ENCODE measurements around the gene PLEKHN1. TPM values are rescaled to one million over a fixed set of nuclear protein-coding genes. Genes with fewer than 3 reads are reported as not detected.

PLEKHN1 gene
- 0.50 TPM for polyA plus RNA-seq (2013)

GRCh38 chr1:966135-966703, at the start of gene PLEKHN1:
Gene PLEKHN1, plus strand, starts transcription at chr1:966482. Its CDS starts 50 bp downstream, at chr1:966532.
- H3K36me3 ChIP-seq (ENCODE audit: control insufficient read depth in 4 of 4, insufficient read depth in 4 of 4, low read length in 3 of 4): peaks cover 0 to 3% (median 0%) of the 10 kb centered on the region in 4 experiments
- 3% methylated on average over 29 of the region's 31 CpGs for WGBS (ENCODE audit: insufficient coverage)
- H3K27me3 ChIP-seq (replicated peaks in 2 of 5; ENCODE audit: control insufficient read depth in 4 of 5, insufficient read depth in 5 of 5, low read length in 4 of 5): peaks cover 0 to 75% (median 16%) of the 10 kb centered on the region in 5 experiments
- ChIA-PET POLR2A (interaction anchor here (1.1 kb wide), 1 partner anchor 10 kb away, joined by 3 read pairs; no protein-coding TSS in a partner anchor), CTCF (interaction anchor here (1.0 kb wide), 1 partner anchor 17 kb away, joined by 5 read pairs; no protein-coding TSS in a partner anchor)
- peaks cover 0 to 2% (median 0%) of the 10 kb centered on the region in 5 experiments for H3K9me3 ChIP-seq (ENCODE audit: control extremely low read depth in 1 of 5, control insufficient read depth in 4 of 5, insufficient read depth in 2 of 5, low read depth in 1 of 5, low read length in 4 of 5)
- DNase-seq: peak in 2 of 3 donors; percentile 42 to 55
- H3K4me3 ChIP-seq (ENCODE audit: control insufficient read depth in 1 of 7, extremely low read depth in 1 of 7, insufficient read depth in 4 of 7, low read depth in 2 of 7, low read length in 6 of 7): peak within 1 kb of the TSS in 6 of 7 experiments; percentile 24 to 83 (median 62)
- no peak within 1 kb of the TSS for H3K27ac ChIP-seq (ENCODE audit: insufficient read depth in 1 of 2, low read depth in 1 of 2, low read length in 2 of 2, poor library complexity in 1 of 2, severe bottlenecking in 2 of 2)
- H3K4me1 ChIP-seq (ENCODE audit: control extremely low read depth in 1 of 4, control insufficient read depth in 4 of 4, insufficient read depth in 4 of 4, low read length in 3 of 4): peaks cover 0 to 24% (median 18%) of the 10 kb centered on the region in 4 experiments

DNA sequence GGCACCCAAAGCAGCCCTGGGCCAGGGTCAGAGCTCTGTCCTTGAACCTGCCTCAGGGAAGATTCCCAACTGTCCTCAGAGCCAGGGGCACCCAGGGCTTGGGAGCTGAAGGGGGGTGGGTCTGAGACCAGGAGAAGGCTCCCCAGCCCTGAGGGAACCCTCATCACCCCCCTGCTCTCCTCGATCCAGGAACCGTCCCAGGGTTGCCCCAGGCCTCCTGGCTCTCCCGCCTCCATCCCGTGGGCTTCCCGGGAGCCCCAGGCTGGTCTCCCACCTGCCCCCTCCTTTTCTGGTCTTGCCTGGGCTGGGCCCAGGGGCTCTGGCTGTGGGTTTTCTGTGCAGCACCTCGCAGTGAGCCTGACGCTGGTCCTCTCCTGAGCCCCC, 49.2 kb upstream of the PLEKHN1 start:
- Histone ChIP-seq H3K4me1 (ENCODE audit: control extremely low read depth in 1 of 4, control insufficient read depth in 4 of 4, insufficient read depth in 4 of 4, low read length in 3 of 4) (peaks cover 0 to 68% (median 50%) of the 10 kb centered on the region in 4 experiments), H3K27me3 (replicated peaks in 2 of 5; ENCODE audit: control insufficient read depth in 4 of 5, insufficient read depth in 5 of 5, low read length in 4 of 5) (peaks cover 0 to 13% (median 2%) of the 10 kb centered on the region in 5 experiments), H3K4me3 (ENCODE audit: control insufficient read depth in 1 of 7, extremely low read depth in 1 of 7, insufficient read depth in 4 of 7, low read depth in 2 of 7, low read length in 6 of 7) (no peak overlapping the region), H3K36me3 (ENCODE audit: control insufficient read depth in 4 of 4, insufficient read depth in 4 of 4, low read length in 3 of 4) (no peaks in the 10 kb centered on the region), H3K9me3 (ENCODE audit: control extremely low read depth in 1 of 5, control insufficient read depth in 4 of 5, insufficient read depth in 2 of 5, low read depth in 1 of 5, low read length in 4 of 5) (no peaks in the 10 kb centered on the region), H3K27ac (ENCODE audit: insufficient read depth in 1 of 2, low read depth in 1 of 2, low read length in 2 of 2, poor library complexity in 1 of 2, severe bottlenecking in 2 of 2) (no peak overlapping the region)
- ChIA-PET CTCF (interaction anchor here (1.0 to 1.1 kb wide), 2 partner anchors 11 to 21 kb away, joined by 5 to 8 read pairs; no protein-coding TSS in a partner anchor), POLR2A (no interaction called here)
- WGBS (ENCODE audit: insufficient coverage): 87% methylated on average over 5 of the region's 7 CpGs
- no peak for DNase-seq

GRCh38 chr1:917466-918091, 48.7 kb upstream of the PLEKHN1 start:
- 86% methylated on average over 21 of the region's 22 CpGs for WGBS (ENCODE audit: insufficient coverage)
- Histone ChIP-seq H3K4me3 (ENCODE audit: control insufficient read depth in 1 of 7, extremely low read depth in 1 of 7, insufficient read depth in 4 of 7, low read depth in 2 of 7, low read length in 6 of 7) (no peak overlapping the region), H3K36me3 (ENCODE audit: control insufficient read depth in 4 of 4, insufficient read depth in 4 of 4, low read length in 3 of 4) (no peaks in the 10 kb centered on the region), H3K4me1 (ENCODE audit: control extremely low read depth in 1 of 4, control insufficient read depth in 4 of 4, insufficient read depth in 4 of 4, low read length in 3 of 4) (peaks cover 0 to 68% (median 47%) of the 10 kb centered on the region in 4 experiments), H3K27ac (ENCODE audit: insufficient read depth in 1 of 2, low read depth in 1 of 2, low read length in 2 of 2, poor library complexity in 1 of 2, severe bottlenecking in 2 of 2) (no peak overlapping the region), H3K27me3 (replicated peaks in 2 of 5; ENCODE audit: control insufficient read depth in 4 of 5, insufficient read depth in 5 of 5, low read length in 4 of 5) (peaks cover 0 to 18% (median 4%) of the 10 kb centered on the region in 5 experiments), H3K9me3 (ENCODE audit: control extremely low read depth in 1 of 5, control insufficient read depth in 4 of 5, insufficient read depth in 2 of 5, low read depth in 1 of 5, low read length in 4 of 5) (no peaks in the 10 kb centered on the region)
- ChIA-PET CTCF (interaction anchor here (1.1 to 3.7 kb wide), 2 partner anchors 11 to 13 kb away, joined by 5 to 23 read pairs; no protein-coding TSS in a partner anchor), POLR2A (no interaction called here)
- DNase-seq: no peak

DNA sequence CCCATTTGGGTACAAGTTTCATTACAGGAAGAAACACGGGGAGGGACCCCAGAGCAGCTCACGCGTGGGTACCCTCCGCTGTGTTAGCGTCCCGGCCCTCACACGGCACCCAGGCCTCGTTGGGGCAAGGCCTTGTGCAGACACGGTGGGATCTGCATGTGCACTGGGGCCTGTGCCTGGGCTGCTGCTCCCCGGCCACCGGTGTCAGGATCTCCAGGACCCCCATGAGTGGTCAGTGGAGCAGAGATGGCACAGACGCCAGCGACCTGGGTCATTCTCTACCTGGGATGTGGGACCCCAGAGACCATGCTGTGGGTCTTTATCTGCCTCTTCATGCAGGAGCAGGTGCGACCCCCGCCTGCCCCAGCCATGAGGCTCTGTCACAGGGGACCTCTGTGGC, 47.9 kb upstream of the PLEKHN1 start:
- Histone ChIP-seq H3K27ac (ENCODE audit: insufficient read depth in 1 of 2, low read depth in 1 of 2, low read length in 2 of 2, poor library complexity in 1 of 2, severe bottlenecking in 2 of 2) (no peak overlapping the region), H3K27me3 (replicated peaks in 2 of 5; ENCODE audit: control insufficient read depth in 4 of 5, insufficient read depth in 5 of 5, low read length in 4 of 5) (peaks cover 0 to 26% (median 9%) of the 10 kb centered on the region in 5 experiments), H3K9me3 (ENCODE audit: control extremely low read depth in 1 of 5, control insufficient read depth in 4 of 5, insufficient read depth in 2 of 5, low read depth in 1 of 5, low read length in 4 of 5) (no peaks in the 10 kb centered on the region), H3K4me3 (ENCODE audit: control insufficient read depth in 1 of 7, extremely low read depth in 1 of 7, insufficient read depth in 4 of 7, low read depth in 2 of 7, low read length in 6 of 7) (no peak overlapping the region), H3K36me3 (ENCODE audit: control insufficient read depth in 4 of 4, insufficient read depth in 4 of 4, low read length in 3 of 4) (no peaks in the 10 kb centered on the region), H3K4me1 (ENCODE audit: control extremely low read depth in 1 of 4, control insufficient read depth in 4 of 4, insufficient read depth in 4 of 4, low read length in 3 of 4) (peaks cover 0 to 68% (median 45%) of the 10 kb centered on the region in 4 experiments)
- WGBS (ENCODE audit: insufficient coverage): 94% methylated on average over 13 of the region's 15 CpGs
- DNase-seq: no peak
- ChIA-PET POLR2A (no interaction called here), CTCF (interaction anchor here (3.7 kb wide), 1 partner anchor 13 kb away, joined by 23 read pairs; no protein-coding TSS in a partner anchor)

DNA sequence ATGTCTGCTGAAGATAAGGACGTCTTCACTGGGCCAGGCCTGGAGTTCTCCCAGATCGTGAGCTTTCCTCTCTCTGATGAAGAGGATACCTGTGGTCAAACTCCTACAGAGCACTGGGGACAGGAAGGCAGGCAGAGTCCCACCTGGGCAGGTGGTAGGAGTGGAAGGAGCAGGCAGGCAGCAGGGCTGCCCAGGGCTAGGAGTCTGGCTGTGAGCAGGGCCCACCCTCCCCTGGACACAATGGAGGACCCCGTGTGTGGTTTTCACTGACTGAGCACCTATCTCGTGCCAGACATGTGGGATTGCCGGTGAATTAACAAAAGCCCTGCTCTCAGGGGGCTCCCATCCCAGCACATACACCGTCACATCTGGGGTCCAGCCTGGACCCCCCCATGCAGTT, 47.4 kb upstream of the PLEKHN1 start:
- no peak overlapping the region for H3K27ac ChIP-seq (ENCODE audit: insufficient read depth in 1 of 2, low read depth in 1 of 2, low read length in 2 of 2, poor library complexity in 1 of 2, severe bottlenecking in 2 of 2)
- ChIA-PET CTCF (interaction anchor here (3.7 kb wide), 1 partner anchor 14 kb away, joined by 23 read pairs; no protein-coding TSS in a partner anchor), POLR2A (no interaction called here)
- 96% methylated on average over 5 of the region's 6 CpGs for WGBS (ENCODE audit: insufficient coverage)
- peaks cover 0 to 65% (median 45%) of the 10 kb centered on the region in 4 experiments for H3K4me1 ChIP-seq (ENCODE audit: control extremely low read depth in 1 of 4, control insufficient read depth in 4 of 4, insufficient read depth in 4 of 4, low read length in 3 of 4)
- H3K36me3 ChIP-seq (ENCODE audit: control insufficient read depth in 4 of 4, insufficient read depth in 4 of 4, low read length in 3 of 4): no peaks in the 10 kb centered on the region
- no peaks in the 10 kb centered on the region for H3K9me3 ChIP-seq (ENCODE audit: control extremely low read depth in 1 of 5, control insufficient read depth in 4 of 5, insufficient read depth in 2 of 5, low read depth in 1 of 5, low read length in 4 of 5)
- no peak overlapping the region for H3K4me3 ChIP-seq (ENCODE audit: control insufficient read depth in 1 of 7, extremely low read depth in 1 of 7, insufficient read depth in 4 of 7, low read depth in 2 of 7, low read length in 6 of 7)
- DNase-seq: no peak
- peaks cover 0 to 29% (median 10%) of the 10 kb centered on the region in 5 experiments for H3K27me3 ChIP-seq (replicated peaks in 2 of 5; ENCODE audit: control insufficient read depth in 4 of 5, insufficient read depth in 5 of 5, low read length in 4 of 5)

- 92% methylated on average over 26 of the region's 29 CpGs for WGBS (ENCODE audit: insufficient coverage)
- DNase-seq: no peak
- no peak overlapping the region for H3K4me3 ChIP-seq (ENCODE audit: control insufficient read depth in 1 of 7, extremely low read depth in 1 of 7, insufficient read depth in 4 of 7, low read depth in 2 of 7, low read length in 6 of 7)
- POLR2A ChIA-PET: no interaction called here
- CTCF ChIA-PET: interaction anchor here (3.7 kb wide), 1 partner anchor 14 kb away, joined by 23 read pairs; no protein-coding TSS in a partner anchor
- no peaks in the 10 kb centered on the region for H3K36me3 ChIP-seq (ENCODE audit: control insufficient read depth in 4 of 4, insufficient read depth in 4 of 4, low read length in 3 of 4)
- no peaks in the 10 kb centered on the region for H3K9me3 ChIP-seq (ENCODE audit: control extremely low read depth in 1 of 5, control insufficient read depth in 4 of 5, insufficient read depth in 2 of 5, low read depth in 1 of 5, low read length in 4 of 5)
- H3K27ac ChIP-seq (ENCODE audit: insufficient read depth in 1 of 2, low read depth in 1 of 2, low read length in 2 of 2, poor library complexity in 1 of 2, severe bottlenecking in 2 of 2): no peak overlapping the region
- peaks cover 0 to 31% (median 10%) of the 10 kb centered on the region in 5 experiments for H3K27me3 ChIP-seq (replicated peaks in 2 of 5; ENCODE audit: control insufficient read depth in 4 of 5, insufficient read depth in 5 of 5, low read length in 4 of 5)
- peaks cover 0 to 66% (median 49%) of the 10 kb centered on the region in 4 experiments for H3K4me1 ChIP-seq (ENCODE audit: control extremely low read depth in 1 of 4, control insufficient read depth in 4 of 4, insufficient read depth in 4 of 4, low read length in 3 of 4)
Measured at GRCh38 chr1:919271-919872, 46.9 kb upstream of the PLEKHN1 start.

Data from common myeloid progenitor, CD34-positive (primary cell).